Keratinocyte (primary cell): ENCODE data around the gene ACTRT3. TPM values are rescaled to one million over a fixed set of nuclear protein-coding genes. Genes with fewer than 3 reads are reported as not detected.

Experiments
- DNase-seq: peaks from one replicate; pipeline ENCODE4 v3.0.0-alpha.2; 2011; ENCODE audit warnings: low read depth, missing footprints, low spot score
- FAIRE-seq: peaks from 2 replicates; lab custom pipeline; 2011; peaks lifted over from hg19 to GRCh38; lab: Jason Lieb, UNC
- H2AFZ ChIP-seq: 2 replicates; pipeline ENCODE4 v1.6.0; 2012; ENCODE audit warnings: low read length, control low read depth, inconsistent platforms; ENCODE audit not compliant: control insufficient read depth
- H3K27ac ChIP-seq: 2 replicates; pipeline ENCODE4 v1.5.1; 2011; ENCODE audit warnings: low read length; ENCODE audit not compliant: control insufficient read depth, insufficient read depth
- H3K27me3 ChIP-seq: 3 replicates; pipeline ENCODE4 v1.6.0; 2011; ENCODE audit warnings: low read length; ENCODE audit not compliant: control insufficient read depth, insufficient read depth; ENCODE audit errors: extremely low read depth
- H3K36me3 ChIP-seq, 2 experiments: 2 replicates in 1 of 2; 3 replicates in 1 of 2; pipeline ENCODE4 v1.5.1; 2011; ENCODE audit warnings: low read length in 2 of 2, mild to moderate bottlenecking in 1 of 2; ENCODE audit not compliant: control insufficient read depth in 2 of 2, insufficient read depth in 2 of 2; ENCODE audit errors: extremely low read depth in 1 of 2
- H3K4me1 ChIP-seq: 3 replicates; pipeline ENCODE4 v1.5.1; 2011; ENCODE audit warnings: low read length; ENCODE audit not compliant: control insufficient read depth, insufficient read depth; ENCODE audit errors: extremely low read depth
- H3K4me2 ChIP-seq: 3 replicates; pipeline ENCODE4 v1.6.0; 2011; ENCODE audit warnings: low read depth, low read length; ENCODE audit not compliant: control insufficient read depth, insufficient read depth; ENCODE audit errors: extremely low read depth
- H3K4me3 ChIP-seq, 3 experiments: fragments of 200-600 bp in 1 of 3; sonication (generic) in 1 of 3; 2 replicates in 2 of 3; 3 replicates in 1 of 3; pipeline ENCODE4 v1.5.1; 2011 to 2016; ENCODE audit warnings: low read length in 3 of 3, mild to moderate bottlenecking in 3 of 3, control low read depth in 2 of 3, inconsistent platforms in 1 of 3, low read depth in 1 of 3, mixed read lengths in 1 of 3, mixed run types in 1 of 3, moderate library complexity in 1 of 3; ENCODE audit not compliant: control insufficient read depth in 2 of 3, insufficient read depth in 2 of 3; ENCODE audit errors: extremely low read depth in 1 of 3
- H3K79me2 ChIP-seq: 2 replicates; pipeline ENCODE4 v1.6.0; 2012; ENCODE audit warnings: low read length; ENCODE audit not compliant: control insufficient read depth, insufficient read depth
- H3K9ac ChIP-seq: 3 replicates; pipeline ENCODE4 v1.6.0; 2011; ENCODE audit warnings: low read length; ENCODE audit not compliant: control insufficient read depth, insufficient read depth; ENCODE audit errors: extremely low read depth
- H3K9me1 ChIP-seq: 3 replicates; pipeline ENCODE4 v1.6.0; 2011; ENCODE audit warnings: low read length; ENCODE audit not compliant: control insufficient read depth, insufficient read depth; ENCODE audit errors: extremely low read depth
- H3K9me3 ChIP-seq: 2 replicates; pipeline ENCODE4 v1.5.1; 2012; ENCODE audit warnings: low read depth, low read length; ENCODE audit not compliant: control insufficient read depth
- H4K20me1 ChIP-seq: 3 replicates; pipeline ENCODE4 v1.6.0; 2011; ENCODE audit warnings: low read length; ENCODE audit not compliant: control insufficient read depth, insufficient read depth; ENCODE audit errors: extremely low read depth
- CTCF ChIP-seq, 3 experiments: IDR thresholded peaks in 1 of 3; conservative IDR thresholded peaks in 1 of 3; optimal IDR thresholded peaks in 1 of 3; 2 replicates in 2 of 3; 3 replicates in 1 of 3; pipeline versions ENCODE3 to v1.5.1; 2011; ENCODE audit warnings: low read length in 3 of 3, mild to moderate bottlenecking in 3 of 3, moderate library complexity in 2 of 3, control low read depth in 1 of 3, inconsistent platforms in 1 of 3; ENCODE audit not compliant: insufficient read depth in 2 of 3; ENCODE audit errors: extremely low read depth in 1 of 3
- EZH2 ChIP-seq: IDR thresholded peaks from one replicate; pipeline ENCODE4 v1.6.1; 2012; ENCODE audit warnings: inconsistent platforms, mild to moderate bottlenecking, low read length, moderate library complexity
- dilution Hi-C: fragments of 300-500 bp; cut with MboI; formaldehyde crosslinking; loops from one replicate; pipeline ENCODE4 v1.7.0; 2020; ENCODE audit warnings: low sequenced_read_pairs; ENCODE audit not compliant: extremely low pct_ligation_motif_present
- polyA plus RNA-seq, 5 experiments: library from polyadenylated mRNA; depleted of rRNA in 3 of 5; stranded (reverse) in 3 of 5; stranded (forward) in 1 of 5; unstranded in 1 of 5; fragments of >200 nt; gene quantifications; 1 replicate in 1 of 5; 2 replicates in 3 of 5; 3 replicates in 1 of 5; pipeline versions ENCODE4 v1.2.1 to v1.2.3, GENCODE V29; 2011 to 2012; ENCODE audit warnings: missing spikeins in 2 of 5, low read depth in 1 of 5, low replicate concordance in 1 of 5

ACTRT3 gene
- polyA plus RNA-seq, 1 donor (not counting 4 experiments of a cell fraction or from before 2014, with no cell fraction given), result 2.9 TPM

GRCh38 chr3:169777822-169778221 is 8.5 kb upstream of the ACTRT3 start:
- Histone ChIP-seq H3K79me2 (peaks cover 47% of the 10 kb centered on the region), H3K9me3 (no peaks in the 10 kb centered on the region), H3K4me2 (no peak overlapping the region), H2AFZ (no peak overlapping the region), H3K9me1 (no peaks in the 10 kb centered on the region), H3K9ac (no peak overlapping the region), H3K4me3 (no peak overlapping the region), H4K20me1 (no peaks in the 10 kb centered on the region), H3K27me3 (no peaks in the 10 kb centered on the region), H3K27ac (no peak overlapping the region), H3K36me3 (peaks cover 11 to 29% of the 10 kb centered on the region in 2 experiments), H3K4me1 (peaks cover 18% of the 10 kb centered on the region)
- TF ChIP-seq CTCF (optimal IDR thresholded peaks at IDR 0.05 in 1 of 3, IDR thresholded peaks at IDR 0.05 in 1 of 3, conservative IDR thresholded peaks at IDR 0.05 in 1 of 3; ENCODE audit: extremely low read depth in 1 of 3, insufficient read depth in 2 of 3, low read length in 3 of 3) (no peak), EZH2 (no peak)
- dilution Hi-C loops, result no loop called here
- FAIRE-seq (no peak), DNase-seq (no peak)

DNA sequence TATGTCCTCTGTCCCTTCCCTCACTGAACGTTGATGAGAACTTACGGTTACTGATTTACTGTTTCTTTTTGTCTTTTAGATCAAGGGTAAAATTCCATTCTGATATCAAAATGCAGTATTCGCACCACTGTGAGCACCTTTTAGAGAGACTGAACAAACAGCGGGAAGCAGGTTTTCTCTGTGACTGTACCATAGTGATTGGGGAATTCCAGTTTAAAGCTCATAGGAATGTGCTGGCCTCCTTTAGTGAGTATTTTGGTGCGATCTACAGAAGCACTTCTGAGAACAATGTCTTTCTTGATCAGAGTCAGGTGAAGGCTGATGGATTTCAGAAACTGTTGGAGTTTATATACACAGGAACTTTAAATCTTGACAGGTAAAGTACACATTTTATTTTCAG is 4.8 kb upstream of the ACTRT3 start:
- H3K4me2 ChIP-seq, result peak overlapping the region; percentile 93
- peak overlapping the region; percentile 75 to 97 (median 76) for H3K4me3 ChIP-seq
- peak overlapping the region; percentile 98 for H3K27ac ChIP-seq
- DNase-seq (no peak), FAIRE-seq (no peak)
- peak overlapping the region; percentile 99 for H3K9ac ChIP-seq
- no peaks in the 10 kb centered on the region for H3K9me3 ChIP-seq
- H3K9me1 ChIP-seq, result no peaks in the 10 kb centered on the region
- no peak overlapping the region for H2AFZ ChIP-seq
- H3K27me3 ChIP-seq, result no peaks in the 10 kb centered on the region
- dilution Hi-C loops, result no loop called here
- no peaks in the 10 kb centered on the region for H4K20me1 ChIP-seq
- H3K4me1 ChIP-seq, result peaks cover 18% of the 10 kb centered on the region
- TF ChIP-seq CTCF (optimal IDR thresholded peaks at IDR 0.05 in 1 of 3, IDR thresholded peaks at IDR 0.05 in 1 of 3, conservative IDR thresholded peaks at IDR 0.05 in 1 of 3; ENCODE audit: extremely low read depth in 1 of 3, insufficient read depth in 2 of 3, low read length in 3 of 3), result no peak
- no peak for TF ChIP-seq EZH2
- H3K36me3 ChIP-seq, result peaks cover 5 to 17% of the 10 kb centered on the region in 2 experiments
- H3K79me2 ChIP-seq, result peaks cover 43% of the 10 kb centered on the region
